ENCODE results near the gene PMVK. TPM values are rescaled to one million over a fixed set of nuclear protein-coding genes. Genes with fewer than 3 reads are reported as not detected.

The PMVK gene
- total and polyA plus RNA-seq, 2 of the 8 experiments (the other 6 are each of a cell fraction or from before 2014, with no cell fraction given), result 23.8 to 26.5 TPM

- no peak for TF ChIP-seq ATF2 (IDR thresholded peaks at IDR 0.05; ENCODE audit: low read length)
- TF ChIP-seq ZNF274 (IDR thresholded peaks at IDR 0.05; ENCODE audit: borderline replicate concordance, extremely low read depth, low read length), result no peak
- TF ChIP-seq CREB1 (IDR thresholded peaks at IDR 0.05), result no peak
- TF ChIP-seq SAP30 (IDR thresholded peaks at IDR 0.05; ENCODE audit: insufficient read depth, insufficient replicate concordance, low read length), result no peak
- TF ChIP-seq BRCA1 (IDR thresholded peaks at IDR 0.05; ENCODE audit: low read depth, low read length), result no peak
- TF ChIP-seq BCL11A (IDR thresholded peaks at IDR 0.05; ENCODE audit: low read depth in 2 of 2, low read length in 2 of 2), result no peak
- TF ChIP-seq MAX (IDR thresholded peaks at IDR 0.05), result no peak
Observed at GRCh38 chr1:154958036-154958435, 21.5 kb upstream of the PMVK start (continued).

Measured in H1 (cell line).